Left renal cortex interstitium (tissue), 4 donors: ENCODE results near the gene CMTM1. TPM values are rescaled to one million over a fixed set of nuclear protein-coding genes. Genes with fewer than 3 reads are reported as not detected.

Experiments used
- polyA plus RNA-seq, 4 donors: library from polyadenylated mRNA; unstranded; fragments of 120-200 nt; gene quantifications; one replicate each; pipeline ENCODE4 v1.2.1, GENCODE V29; 2013; ENCODE audit not compliant: insufficient read length in 4 of 4

The CMTM1 gene
- polyA plus RNA-seq, 4 donors = 4.9 to 12.0 (median 7.2) TPM

Other genes with a start within 250 kb of the CMTM1 start
- gene CDH5, start 199.7 kb upstream of the CMTM1 start, polyA plus RNA-seq = 10 to 100 TPM; 56.4 to 67.2 (median 62.0) TPM
- gene BEAN1, start 139.1 kb upstream of the CMTM1 start, polyA plus RNA-seq = 1 to 10 TPM in 2 of 4 donors, under 1 TPM in 2; 0.57 to 3.6 (median 1.9) TPM
- 10 to 100 TPM; 32.4 to 42.8 (median 36.2) TPM for gene TK2, start 16.3 kb upstream of the CMTM1 start, polyA plus RNA-seq
- 10 to 100 TPM; 35.2 to 41.7 (median 38.4) TPM for gene CKLF, start 13.9 kb upstream of the CMTM1 start, polyA plus RNA-seq
- 1 to 10 TPM in 2 of 4 donors, under 1 TPM in 1, not detected in 1; 0.31 to 1.5 (median 1.1) TPM for gene CMTM2, start 13.0 kb downstream of the CMTM1 start, polyA plus RNA-seq
- 10 to 100 TPM; 59.5 to 91.3 (median 67.1) TPM for gene CMTM3, start 38.3 kb downstream of the CMTM1 start, polyA plus RNA-seq
- 10 to 100 TPM; 63.0 to 69.7 (median 66.8) TPM for gene CMTM4, start 130.3 kb downstream of the CMTM1 start, polyA plus RNA-seq
- 100 to 1,000 TPM in 2 of 4 donors, 10 to 100 TPM in 2; 86.0 to 166 (median 128) TPM for gene DYNC1LI2, start 185.2 kb downstream of the CMTM1 start, polyA plus RNA-seq
- under 1 TPM in 2 of 4 donors, not detected in 2; 0.11 to 0.13 TPM for gene TERB1, start 235.1 kb downstream of the CMTM1 start, polyA plus RNA-seq